ENCODE measurements around the gene OGG1. TPM values are rescaled to one million over a fixed set of nuclear protein-coding genes. Genes with fewer than 3 reads are reported as not detected.

Gene OGG1
- polyA plus RNA-seq: 1.9 and 2.9 TPM in 2 replicates

DNA sequence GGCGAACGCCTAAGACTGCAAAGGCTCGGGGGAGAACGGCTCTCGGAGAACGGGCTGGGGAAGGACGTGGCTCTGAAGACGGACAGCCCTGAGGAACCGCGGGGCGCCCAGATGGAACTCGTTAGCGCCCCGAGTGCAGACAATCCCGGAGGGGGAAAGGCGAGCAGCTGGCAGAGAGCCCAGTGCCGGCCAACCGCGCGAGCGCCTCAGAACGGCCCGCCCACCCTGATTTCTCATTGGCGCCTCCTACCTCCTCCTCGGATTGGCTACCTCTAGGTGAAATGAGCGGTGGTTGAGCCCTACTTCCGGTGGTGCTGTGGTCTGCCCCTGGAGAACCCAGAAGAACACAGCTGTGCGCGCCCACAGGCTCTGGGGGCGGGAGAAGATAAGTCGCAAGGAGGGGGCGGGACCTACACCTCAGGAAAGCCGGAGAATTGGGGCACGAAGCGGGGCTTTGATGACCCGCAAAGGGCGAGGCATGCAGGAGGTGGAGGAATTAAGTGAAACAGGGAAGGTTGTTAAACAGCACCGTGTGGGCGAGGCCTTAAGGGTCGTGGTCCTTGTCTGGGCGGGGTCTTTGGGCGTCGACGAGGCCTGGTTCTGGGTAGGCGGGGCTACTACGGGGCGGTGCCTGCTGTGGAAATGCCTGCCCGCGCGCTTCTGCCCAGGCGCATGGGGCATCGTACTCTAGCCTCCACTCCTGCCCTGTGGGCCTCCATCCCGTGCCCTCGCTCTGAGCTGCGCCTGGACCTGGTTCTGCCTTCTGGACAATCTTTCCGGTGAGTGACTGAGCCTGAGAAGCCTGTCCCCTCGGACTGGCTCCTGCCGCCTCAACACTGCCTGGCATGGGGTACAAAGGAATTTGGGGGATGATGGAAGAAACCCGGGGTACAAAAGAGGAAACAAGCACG is at the start of gene OGG1:
OGG1 (plus strand) TSS at position 308 of the 911 bp plus-strand sequence; CDS start at position 643, 335 bp downstream.

DNA sequence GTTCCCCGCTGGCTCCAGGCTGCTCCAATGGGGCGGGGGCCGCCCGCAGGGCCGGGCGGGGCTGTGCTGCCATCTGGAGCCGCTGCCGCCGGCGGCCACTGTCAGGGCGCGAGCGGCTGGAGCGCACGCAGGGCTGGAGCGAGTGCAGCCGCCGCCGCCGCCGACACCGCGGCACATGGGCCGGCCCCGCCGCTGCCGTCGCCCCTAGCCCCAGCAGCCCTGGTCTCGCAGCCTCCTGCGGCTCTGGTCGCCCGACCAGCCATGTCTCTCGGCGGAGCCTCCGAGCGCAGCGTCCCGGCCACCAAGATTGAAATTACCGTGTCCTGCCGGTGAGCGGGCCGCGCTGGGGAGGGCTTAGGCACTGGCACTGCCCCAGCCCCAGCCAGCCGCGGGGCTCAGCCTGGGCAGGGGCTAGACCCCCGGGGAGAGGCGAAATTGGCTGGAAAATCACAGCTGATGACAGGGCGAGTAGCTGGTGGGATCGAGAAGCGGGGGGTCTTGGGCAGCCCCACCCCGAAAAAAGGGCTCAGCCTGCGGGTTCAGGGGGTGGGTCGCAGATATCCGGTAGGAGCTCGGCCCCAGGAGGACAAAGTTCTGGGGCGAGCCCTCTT is 45.9 kb upstream of the OGG1 start, which contains the start of gene CPNE9:
CPNE9 (plus strand) TSS at position 98 of the 611 bp plus-strand sequence; CDS start at position 262, 164 bp downstream.

DNA sequence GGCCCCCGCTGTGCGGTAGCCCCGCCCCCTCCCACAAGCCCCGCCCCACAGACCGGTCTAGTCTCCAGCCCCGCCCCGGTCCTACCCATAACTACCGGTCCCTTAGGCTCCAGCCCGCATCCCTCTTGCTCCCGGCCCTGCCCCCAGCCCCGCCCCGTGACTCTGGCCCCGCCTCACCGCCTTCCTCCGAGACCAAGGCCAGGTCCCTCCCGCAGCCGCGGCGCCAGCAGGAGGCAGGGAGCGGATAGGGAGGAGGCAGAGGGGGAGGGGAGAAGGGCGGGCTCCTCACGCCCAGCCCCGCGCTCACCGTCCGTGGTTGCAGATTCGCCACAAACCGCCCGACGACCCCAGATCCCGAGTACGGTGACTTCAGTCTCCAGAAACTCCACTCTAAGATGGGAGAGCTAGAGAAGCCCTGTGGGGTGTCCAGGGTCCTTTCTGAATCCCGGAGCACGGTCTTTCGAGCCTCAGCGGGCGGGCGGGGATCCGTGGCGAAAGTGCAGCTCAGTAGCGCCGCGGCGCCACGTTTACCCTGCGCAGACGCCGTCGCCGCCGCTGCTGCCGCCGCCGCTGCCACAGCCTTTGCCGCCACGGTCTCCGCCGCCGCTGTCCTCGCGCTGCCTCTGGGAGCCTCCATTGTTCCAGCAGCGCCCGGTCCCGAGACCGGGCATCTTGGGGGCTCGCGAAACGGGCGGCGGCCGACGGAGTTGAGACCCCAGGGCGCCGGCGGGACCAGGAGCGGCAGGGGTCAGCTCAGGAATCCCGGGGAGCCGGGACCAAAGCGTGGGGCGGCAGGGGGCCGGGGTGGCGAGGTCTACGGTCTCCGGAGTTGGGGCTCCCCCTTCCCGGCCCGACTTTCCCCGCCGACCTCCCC is 18.3 kb upstream of the OGG1 start, which contains the start of gene BRPF1:
BRPF1 (plus strand) TSS at position 530 of the 874 bp plus-strand sequence. CDS start 2,406 bp downstream, outside the sequence.

DNA sequence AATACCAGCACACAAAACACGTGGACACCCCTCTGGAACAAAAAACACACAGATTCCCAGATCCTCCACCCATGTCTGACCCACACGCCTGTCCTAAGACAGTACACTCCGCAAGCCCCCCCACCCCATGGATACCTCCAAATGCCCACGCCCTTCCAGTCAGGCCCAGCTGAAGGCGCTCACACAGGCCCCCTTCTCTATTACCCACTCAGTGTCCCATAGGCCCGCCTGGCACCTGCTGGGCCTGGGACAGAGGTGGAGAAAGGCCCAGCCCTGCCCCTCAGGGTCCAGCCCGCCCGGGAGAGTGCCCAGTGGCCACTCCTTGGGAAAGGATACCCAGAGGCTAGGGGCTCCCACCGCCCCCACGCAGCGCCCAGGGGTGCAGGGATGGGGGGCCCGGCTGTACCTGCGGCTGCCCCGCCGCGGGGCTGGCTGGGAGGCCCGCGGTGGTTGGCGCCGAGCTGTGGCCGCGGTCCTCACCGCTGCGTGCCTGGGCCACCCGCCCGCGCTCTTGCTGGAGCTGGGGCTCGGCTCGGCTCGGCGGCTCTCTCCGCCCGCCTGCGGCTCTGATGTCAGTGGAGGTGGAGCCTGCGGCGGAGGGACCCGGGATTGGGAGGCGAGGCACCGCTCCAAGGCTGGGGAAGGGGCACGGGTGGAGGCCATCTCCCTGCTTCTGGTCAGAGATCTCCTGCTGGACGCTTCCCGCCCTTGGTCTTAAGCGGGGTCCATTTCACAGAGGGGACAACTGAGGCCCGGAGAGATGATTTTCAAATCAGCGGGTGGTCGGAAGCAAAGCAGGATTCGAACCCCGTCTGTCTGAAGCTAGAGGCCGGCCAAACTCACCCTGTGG is 19.9 kb downstream of the OGG1 start, which contains the start of gene CAMK1:
CAMK1 (minus strand) TSS at position 522 of the 850 bp plus-strand sequence. CDS start 2,198 bp downstream, outside the sequence.

DNA sequence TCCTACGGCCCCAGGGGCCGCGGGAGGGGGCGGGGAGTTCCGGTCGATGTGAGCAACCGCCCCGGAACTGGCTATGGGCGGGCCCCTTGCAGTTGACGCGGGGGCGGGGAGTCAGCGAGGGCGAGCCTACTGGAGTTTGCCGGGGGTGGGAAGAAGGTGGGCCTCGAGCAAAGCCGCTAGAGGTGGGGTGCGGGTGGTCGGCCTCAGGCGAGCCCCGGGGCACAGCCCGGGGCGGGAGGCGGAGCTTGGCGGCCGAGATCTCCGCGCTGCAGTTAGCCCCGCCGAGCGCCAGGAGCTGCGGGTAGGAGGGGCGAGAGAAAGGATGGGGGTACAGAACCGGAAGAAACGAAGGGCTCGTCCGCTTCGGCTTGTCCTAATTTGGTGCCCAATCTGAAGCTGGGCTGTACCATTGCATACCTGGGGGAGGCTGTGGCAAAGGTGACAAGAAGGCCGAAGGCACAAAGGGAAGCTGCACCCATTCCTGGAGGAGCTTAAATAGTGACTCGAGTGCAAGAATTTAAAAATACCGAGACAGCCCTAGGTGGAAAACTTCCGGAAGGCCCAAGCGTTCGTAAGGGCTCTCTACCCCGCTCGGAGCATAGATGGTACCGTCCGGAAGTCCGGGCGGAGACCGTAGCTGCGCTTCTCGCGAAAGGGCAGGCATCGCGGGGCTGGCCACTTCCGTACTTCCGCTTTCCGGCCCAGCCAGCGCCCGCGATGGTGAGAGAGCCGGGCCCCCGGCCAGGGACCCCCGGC is 42.8 kb downstream of the OGG1 start, which contains the start of the genes ARPC4 and TADA3:
ARPC4 (plus strand) TSS at position 678 of the 756 bp plus-strand sequence; CDS start at position 718, 40 bp downstream.
TADA3 (minus strand) TSS at position 69 of the 756 bp plus-strand sequence. CDS start 1,007 bp downstream, outside the sequence.

Other genes with a start within 250 kb of the OGG1 start
- gene LHFPL4, start 196.1 kb upstream of the OGG1 start, polyA plus RNA-seq: 3.7 and 6.4 TPM in 2 replicates
- 4.3 and 7.9 TPM in 2 replicates for gene MTMR14, start 100.4 kb upstream of the OGG1 start, polyA plus RNA-seq
- 6.6 and 12.5 TPM in 2 replicates for gene CPNE9, start 46.1 kb upstream of the OGG1 start, polyA plus RNA-seq
- gene BRPF1, start 18.2 kb upstream of the OGG1 start, polyA plus RNA-seq: 0.85 and 0.97 TPM in 2 replicates
- gene CAMK1, start 20.0 kb downstream of the OGG1 start, polyA plus RNA-seq: 8.3 and 13.7 TPM in 2 replicates
- 12.9 and 15.4 TPM in 2 replicates for gene TADA3, start 42.5 kb downstream of the OGG1 start, polyA plus RNA-seq
- 63.2 and 66.1 TPM in 2 replicates for gene ARPC4, start 43.1 kb downstream of the OGG1 start, polyA plus RNA-seq
- 3.5 and 13.1 TPM in 2 replicates for gene TTLL3, start 60.3 kb downstream of the OGG1 start, polyA plus RNA-seq
- gene RPUSD3, start 94.1 kb downstream of the OGG1 start, polyA plus RNA-seq: 43.3 and 50.7 TPM in 2 replicates
- gene CIDEC, start 130.3 kb downstream of the OGG1 start, polyA plus RNA-seq: not detected in 2 replicates
- gene JAGN1, start 140.7 kb downstream of the OGG1 start, polyA plus RNA-seq: 73.1 and 97.0 TPM in 2 replicates
- 0.42 TPM in 1 of 2 replicates, not detected in the other for gene IL17RE, start 152.9 kb downstream of the OGG1 start, polyA plus RNA-seq
- gene IL17RC, start 167.1 kb downstream of the OGG1 start, polyA plus RNA-seq: not detected in 2 replicates
- gene CRELD1, start 183.9 kb downstream of the OGG1 start, polyA plus RNA-seq: 118 and 135 TPM in 2 replicates
- gene PRRT3, start 202.5 kb downstream of the OGG1 start, polyA plus RNA-seq: 4.9 and 5.1 TPM in 2 replicates
- gene EMC3, start 236.9 kb downstream of the OGG1 start, polyA plus RNA-seq: 277 and 423 TPM in 2 replicates